HG03575 (cell line): ENCODE results near the gene COP1.
"Not testable (repeated sequence)": the region's sequence is repeated elsewhere in the genome, so short reads cannot be mapped to it uniquely, and the experiment has no call there.

Experiments
- ATAC-seq: cut with Tn5 transposase; IDR thresholded peaks from one replicate; pipeline ENCODE4 v1.9.1; 2021; ENCODE audit not compliant: unreplicated experiment, insufficient number of reproducible peaks, low FRiP score; ENCODE audit errors: extremely low read depth

Gene COP1

GRCh38 chr1:175984057-175984812 lies 222.9 kb downstream of the COP1 start:
- no peak for ATAC-seq

GRCh38 chr1:175983363-175983762 lies 223.7 kb downstream of the COP1 start:
- not testable (repeated sequence) for ATAC-seq

- ATAC-seq = no peak
These were observed 226.0 kb downstream of the COP1 start for GRCh38 chr1:175981128-175981527.

GRCh38 chr1:175978926-175979325 lies 228.2 kb downstream of the COP1 start:
- ATAC-seq = no peak

GRCh38 chr1:175978476-175978875 lies 228.6 kb downstream of the COP1 start:
- no peak for ATAC-seq

- no peak for ATAC-seq
These were observed 230.0 kb downstream of the COP1 start for GRCh38 chr1:175976865-175977642.

GRCh38 chr1:175969231-175969630 lies 237.9 kb downstream of the COP1 start:
- no peak for ATAC-seq

- ATAC-seq = no peak
These were observed 238.5 kb downstream of the COP1 start for GRCh38 chr1:175968486-175969172.

- ATAC-seq = no peak
These were observed 243.3 kb downstream of the COP1 start for GRCh38 chr1:175963740-175964139.

- ATAC-seq = no peak
These were observed 246.9 kb downstream of the COP1 start for GRCh38 chr1:175960169-175960568.

GRCh38 chr1:175951627-175952026 lies 255.5 kb downstream of the COP1 start:
- ATAC-seq = no peak

GRCh38 chr1:175947771-175948170 lies 259.3 kb downstream of the COP1 start:
- no peak for ATAC-seq

GRCh38 chr1:175944591-175944990 lies 262.5 kb downstream of the COP1 start:
- no peak for ATAC-seq

GRCh38 chr1:175941164-175941563 lies 265.9 kb downstream of the COP1 start:
- ATAC-seq = no peak

- ATAC-seq = no peak
These were observed 270.4 kb downstream of the COP1 start for GRCh38 chr1:175936736-175937135.

- no peak for ATAC-seq
These were observed 271.4 kb downstream of the COP1 start for GRCh38 chr1:175935566-175936115.

- ATAC-seq = no peak
These were observed 271.9 kb downstream of the COP1 start for GRCh38 chr1:175935166-175935565.

GRCh38 chr1:175933801-175934200 lies 273.3 kb downstream of the COP1 start:
- no peak for ATAC-seq

GRCh38 chr1:175927944-175928343 lies 279.1 kb downstream of the COP1 start:
- no peak for ATAC-seq
